Astrocyte of the cerebellum (primary cell): ENCODE measurements around the gene VPS13D.

Experiments used
- DNase-seq: peaks from one replicate; pipeline ENCODE4 v3.0.0-alpha.2; 2011; ENCODE audit warnings: low read depth
- H3K4me3 ChIP-seq: 2 replicates; pipeline ENCODE4 v1.5.1; 2011; ENCODE audit warnings: mild to moderate bottlenecking, low read depth, low read length, moderate library complexity
- CTCF ChIP-seq: IDR thresholded peaks from 2 replicates; pipeline ENCODE4 v1.5.1; 2012; ENCODE audit warnings: low read length, low read depth, moderate library complexity, mild to moderate bottlenecking; ENCODE audit errors: missing control alignments
- in situ Hi-C: cut with HindIII; loops from 2 replicates; pipeline ENCODE4 v1.10.0; 2017; ENCODE audit warnings: low sequenced_read_pairs

The VPS13D gene

GRCh38 chr1:12197483-12197880, 32.3 kb upstream of the VPS13D start:
- no peak for TF ChIP-seq CTCF
- DNase-seq, result no peak
- H3K4me3 ChIP-seq, result no peak overlapping the region
- in situ Hi-C loops, result loop anchor here (5.0 kb wide), 1 partner anchor 70 kb away; no protein-coding TSS in a partner anchor

GRCh38 chr1:12200208-12200607, 29.6 kb upstream of the VPS13D start:
- H3K4me3 ChIP-seq, result no peak overlapping the region
- in situ Hi-C loops, result no loop called here
- TF ChIP-seq CTCF, result no peak
- no peak for DNase-seq

- in situ Hi-C loops, result no loop called here
- no peak for TF ChIP-seq CTCF
- H3K4me3 ChIP-seq, result no peak overlapping the region
- no peak for DNase-seq
Measured at GRCh38 chr1:12201352-12202189, 28.3 kb upstream of the VPS13D start.

GRCh38 chr1:12202190-12202497, 27.7 kb upstream of the VPS13D start:
- in situ Hi-C loops, result no loop called here
- no peak overlapping the region for H3K4me3 ChIP-seq
- no peak for DNase-seq
- no peak for TF ChIP-seq CTCF

GRCh38 chr1:12202577-12202976, 27.3 kb upstream of the VPS13D start:
- H3K4me3 ChIP-seq, result no peak overlapping the region
- DNase-seq, result no peak
- TF ChIP-seq CTCF, result no peak
- in situ Hi-C loops, result no loop called here

GRCh38 chr1:12203216-12204007, 26.4 kb upstream of the VPS13D start:
- no peak for TF ChIP-seq CTCF
- H3K4me3 ChIP-seq, result no peak overlapping the region
- no peak for DNase-seq
- in situ Hi-C loops, result no loop called here
